ENCODE results near the gene KRT79.

Gene KRT79

DNA sequence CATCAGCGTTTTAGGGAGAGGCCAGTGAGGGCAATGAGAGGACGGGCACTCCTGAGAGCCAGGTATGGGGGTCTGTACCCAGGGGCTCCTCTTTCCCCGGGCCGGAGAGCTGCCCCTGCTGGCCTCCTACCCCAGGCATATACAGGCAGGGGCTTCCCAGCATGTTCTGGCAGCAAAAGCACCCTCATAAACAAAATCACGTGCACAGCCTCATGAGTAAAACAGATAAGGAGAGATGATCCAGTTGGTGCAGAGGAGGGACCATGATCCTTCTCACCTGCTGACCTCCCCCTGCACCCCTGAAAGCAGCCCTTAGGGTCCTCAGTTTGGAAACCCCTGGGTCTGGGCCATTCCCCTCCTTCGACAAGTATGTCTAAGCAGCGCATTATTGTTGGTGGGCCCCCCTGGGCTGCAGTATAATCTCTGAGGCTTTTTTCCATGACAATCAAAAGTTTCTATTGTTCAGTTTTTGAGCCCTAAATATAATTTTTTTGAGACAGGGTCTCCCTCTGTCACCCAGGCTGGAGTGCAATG lies 15.2 kb downstream of the KRT79 start:
- no peak for DNase-seq (ENCODE audit: low read depth)

DNA sequence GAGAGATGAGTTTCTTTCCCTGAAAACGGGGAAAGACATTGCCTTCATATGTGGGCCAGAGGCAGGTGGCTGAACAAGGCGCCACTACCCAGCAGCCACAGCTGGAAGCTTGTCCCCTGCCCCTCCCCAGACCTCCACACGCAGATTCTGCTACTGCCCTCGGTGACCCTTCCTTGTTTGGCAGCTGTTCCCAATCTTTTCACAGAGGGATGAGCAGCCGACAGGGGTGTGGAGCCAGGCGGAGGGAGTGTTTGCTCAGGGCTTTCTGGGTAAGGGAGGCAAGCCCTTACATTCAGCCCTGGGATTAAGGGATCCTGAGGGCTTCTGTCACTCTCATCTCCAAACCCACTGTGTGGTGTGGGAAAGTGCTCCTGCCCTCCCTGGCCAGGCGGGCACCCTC lies 15.7 kb downstream of the KRT79 start:
- DNase-seq (ENCODE audit: low read depth): no peak

DNA sequence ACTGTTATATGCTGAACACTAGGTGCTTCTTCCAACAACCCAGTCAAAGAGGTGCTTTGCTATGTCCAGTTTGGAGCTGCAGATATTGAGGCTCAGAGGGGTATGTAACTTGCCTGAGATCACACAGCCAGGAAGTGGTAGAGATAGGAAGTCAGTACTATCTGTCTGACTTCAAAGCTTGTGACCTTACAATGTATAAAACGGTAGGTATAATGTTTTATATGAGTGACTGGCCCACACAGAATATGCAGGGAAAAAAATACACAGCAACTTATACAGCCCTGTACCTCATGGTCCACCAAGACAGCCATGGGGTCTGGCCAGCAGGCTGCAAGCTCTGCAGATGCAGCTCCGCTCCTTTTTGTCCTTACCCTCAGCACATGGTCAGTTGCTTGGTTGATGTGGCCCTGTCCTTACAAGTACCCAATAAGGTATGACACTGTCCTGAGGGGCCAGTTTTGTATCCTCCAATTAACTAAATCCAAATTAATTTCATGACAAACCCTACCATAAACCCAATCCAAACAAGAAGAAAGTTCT lies 16.3 kb downstream of the KRT79 start:
- no peak for DNase-seq (ENCODE audit: low read depth)

DNA sequence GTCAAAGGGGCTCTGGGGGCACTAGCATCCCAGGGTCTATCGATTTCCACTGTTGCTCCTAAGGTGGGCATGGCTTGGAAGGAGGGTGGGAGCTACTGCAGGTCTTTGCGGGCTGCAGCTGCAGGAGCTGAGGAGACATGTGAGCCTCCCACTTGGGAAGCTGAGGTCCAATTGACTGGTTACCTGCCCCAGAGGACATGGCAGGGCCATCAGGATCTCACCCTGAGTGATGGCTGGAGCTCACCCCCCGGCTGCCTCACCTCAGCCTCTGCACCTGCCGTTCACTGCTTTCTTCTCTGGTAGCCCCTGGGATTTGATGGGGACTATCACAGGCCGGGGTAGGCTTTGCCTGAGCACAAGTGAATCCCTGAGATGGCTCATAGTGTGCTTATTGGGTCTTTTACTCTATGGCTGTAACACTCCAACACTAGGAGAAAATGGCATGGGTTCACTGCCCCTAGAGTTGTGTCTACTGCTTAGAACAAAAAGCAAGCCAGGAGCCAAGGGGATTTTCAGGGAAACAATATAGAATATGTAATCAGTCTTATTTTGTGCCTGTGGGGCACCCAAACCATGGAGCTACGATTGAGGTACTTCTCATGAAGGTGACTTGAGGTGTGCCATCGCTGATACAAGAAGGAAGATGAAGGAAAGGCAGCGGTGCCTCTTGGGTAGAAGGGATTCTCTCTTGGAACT lies 17.0 kb downstream of the KRT79 start:
- no peak for DNase-seq (ENCODE audit: low read depth)

DNA sequence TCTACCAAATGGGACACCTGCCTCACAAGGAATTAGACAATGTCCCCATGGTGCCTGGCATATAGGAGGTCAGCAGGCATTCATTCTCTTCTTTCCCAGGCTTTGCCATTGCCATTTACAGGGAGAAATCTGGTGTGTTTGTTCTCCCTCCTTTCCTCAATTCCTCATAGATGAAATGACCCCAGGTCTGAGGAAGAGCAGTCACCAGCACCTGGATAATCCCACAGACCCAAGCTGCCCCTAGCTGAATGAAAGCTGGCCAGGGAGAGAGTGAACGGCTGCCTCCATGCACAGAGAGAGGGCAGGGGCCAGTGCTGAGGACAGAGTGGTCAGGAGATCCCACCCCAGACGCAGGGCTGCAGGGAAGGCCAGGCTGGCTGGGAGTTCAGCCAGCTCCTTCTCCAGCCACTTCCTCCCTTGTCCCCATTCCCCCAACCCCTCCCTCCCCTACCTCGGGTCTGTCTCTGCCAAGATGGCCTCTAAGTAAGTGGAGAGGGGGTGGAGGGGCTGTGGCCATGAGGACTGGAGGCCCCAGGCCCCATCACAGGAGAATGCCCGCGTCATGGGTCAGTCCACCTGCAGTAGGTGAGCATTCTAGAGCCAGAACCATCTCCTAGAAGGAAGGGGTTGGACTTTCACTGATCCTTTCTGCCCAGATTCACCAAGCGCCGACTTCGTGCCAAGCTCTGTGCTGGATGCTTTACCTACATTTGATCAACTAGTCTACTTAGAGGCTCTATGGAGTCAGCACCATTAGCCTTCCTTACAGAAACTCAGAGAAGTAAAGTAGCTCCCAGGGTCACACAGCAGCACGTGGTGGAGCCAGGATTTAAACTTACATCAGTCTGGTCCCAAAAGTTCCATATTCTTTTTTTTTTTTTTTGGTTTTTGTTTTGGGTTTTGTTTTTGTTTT lies 18.2 kb downstream of the KRT79 start:
- no peak for DNase-seq (ENCODE audit: low read depth)

DNA sequence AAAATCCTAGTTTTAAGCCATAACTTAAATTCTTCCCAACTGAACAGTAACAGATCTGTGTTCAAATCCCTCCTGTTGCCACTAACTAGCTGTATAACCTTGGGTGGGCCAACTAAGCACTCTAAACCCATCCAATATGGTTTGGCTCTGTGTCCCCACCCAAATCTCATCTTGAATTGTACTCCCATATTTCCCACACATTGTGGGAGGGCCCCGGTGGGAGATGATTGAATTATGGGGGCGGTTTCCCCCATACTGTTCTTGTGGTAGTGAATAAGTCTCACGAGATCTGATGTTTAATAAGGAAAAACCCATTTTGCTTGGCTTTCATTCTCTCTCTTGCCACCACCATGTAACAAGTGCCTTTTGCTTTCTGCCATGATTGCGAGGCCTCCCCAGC lies 18.9 kb downstream of the KRT79 start:
- no peak for DNase-seq (ENCODE audit: low read depth)

DNA sequence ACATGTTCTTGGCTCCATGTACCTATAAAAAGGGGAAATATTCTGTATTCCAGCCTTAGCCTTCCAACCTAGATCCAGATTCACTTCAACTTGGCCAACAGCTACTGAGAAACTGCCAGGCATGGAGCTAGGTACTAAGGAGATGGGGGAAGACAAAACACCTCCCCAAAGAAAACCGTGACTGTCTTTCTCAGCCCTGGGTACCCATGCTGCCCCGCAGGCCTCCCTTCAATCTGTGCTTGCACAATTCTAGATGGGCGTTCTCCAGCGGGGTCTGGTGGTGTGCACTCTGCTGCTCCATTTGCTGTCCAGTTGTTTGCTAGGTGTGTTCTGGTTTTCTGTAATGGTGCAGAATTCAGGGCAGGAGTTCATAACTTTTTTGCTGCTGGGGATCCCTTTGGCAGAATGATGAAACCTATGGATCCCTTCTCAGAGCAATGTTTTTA lies 19.4 kb downstream of the KRT79 start:
- DNase-seq (ENCODE audit: low read depth): no peak

GRCh38 chr12:52813885-52814709 lies 20.0 kb downstream of the KRT79 start, which contains the start of gene KRT4:
TSS of gene KRT4 (minus strand) at chr12:52814116. CDS start at chr12:52814058, 58 bp downstream.
- no peak for DNase-seq (ENCODE audit: low read depth)

- DNase-seq (ENCODE audit: low read depth): no peak
Observed at GRCh38 chr12:52813203-52813819, 20.8 kb downstream of the KRT79 start.

DNA sequence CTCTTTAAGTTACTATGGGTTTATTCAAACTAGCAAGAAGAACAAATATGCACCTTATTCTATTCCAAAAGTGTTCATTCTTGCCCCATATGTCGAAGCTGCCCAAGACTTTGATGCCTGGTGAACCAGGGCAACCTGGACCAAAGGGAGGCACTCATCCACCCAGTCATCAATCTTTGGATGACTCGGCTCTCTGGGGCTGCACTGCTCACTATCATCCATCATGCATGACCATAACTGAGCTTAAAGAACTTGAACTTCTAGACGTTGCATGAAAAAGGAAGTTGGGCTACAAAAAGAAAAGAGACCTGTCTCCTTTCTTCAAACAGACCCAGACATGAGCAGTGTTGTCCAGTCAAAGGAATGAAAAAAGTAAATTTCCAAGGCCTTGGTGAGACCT lies 21.4 kb downstream of the KRT79 start:
- no peak for DNase-seq (ENCODE audit: low read depth)

DNA sequence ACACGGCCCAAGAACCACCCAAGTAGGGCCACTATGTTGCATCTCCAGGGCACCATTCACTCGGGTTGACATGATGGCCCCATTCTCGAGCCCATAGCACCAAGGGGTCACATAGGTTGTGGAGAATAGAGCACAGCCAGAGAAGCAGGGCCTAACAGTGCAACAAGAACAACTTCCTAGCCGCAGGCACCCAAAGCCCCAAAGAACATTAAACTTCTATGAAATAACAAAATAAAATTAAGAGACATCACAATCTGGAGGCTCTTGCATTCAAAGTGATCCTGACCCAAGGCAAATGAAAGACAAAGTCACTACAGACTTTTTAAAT lies 22.1 kb downstream of the KRT79 start:
- no peak for DNase-seq (ENCODE audit: low read depth)

DNA sequence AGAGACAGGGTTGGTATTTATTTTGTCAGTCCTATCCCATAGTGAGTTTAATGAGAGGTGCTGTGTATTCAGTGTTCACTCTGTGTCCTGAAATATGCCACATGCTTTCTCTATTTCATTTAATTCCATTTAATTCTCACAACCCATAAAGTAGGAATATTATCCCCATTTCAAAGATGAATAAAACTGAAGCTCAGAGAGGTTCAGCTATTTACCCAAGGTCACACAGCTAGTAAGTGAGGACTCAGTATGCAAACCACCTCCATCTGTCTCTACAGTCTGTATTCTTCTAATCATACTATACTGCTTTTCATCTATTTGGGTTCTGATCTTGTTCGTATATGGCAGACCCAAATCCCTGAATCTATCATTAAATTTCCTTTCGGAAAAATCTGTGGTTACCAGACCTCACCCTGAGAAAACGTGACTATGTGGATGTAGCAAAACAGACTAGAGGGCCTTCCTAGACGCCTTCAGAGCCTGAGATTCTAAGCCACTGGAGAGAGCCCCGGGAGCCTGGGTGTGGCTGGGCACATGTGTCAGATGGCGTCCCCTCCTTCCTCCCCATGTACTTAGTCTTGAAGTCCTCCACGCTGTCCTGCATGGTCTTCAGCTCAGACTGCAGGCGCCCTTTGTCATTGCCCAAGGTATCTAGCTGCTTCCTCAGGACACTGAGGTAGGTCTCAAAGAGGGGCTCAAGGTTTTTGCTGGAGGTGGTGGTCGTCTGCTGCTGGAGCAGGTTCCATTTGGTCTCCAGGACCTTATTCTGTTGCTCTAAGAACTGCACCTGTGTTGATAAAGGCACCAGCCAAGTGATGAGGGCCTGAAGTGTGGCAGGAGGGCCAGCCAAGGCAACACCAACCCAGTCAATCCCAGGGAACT lies 22.7 kb downstream of the KRT79 start:
- no peak for DNase-seq (ENCODE audit: low read depth)

- no peak for DNase-seq (ENCODE audit: low read depth)
Observed at GRCh38 chr12:52810554-52810953, 23.6 kb downstream of the KRT79 start.

DNA sequence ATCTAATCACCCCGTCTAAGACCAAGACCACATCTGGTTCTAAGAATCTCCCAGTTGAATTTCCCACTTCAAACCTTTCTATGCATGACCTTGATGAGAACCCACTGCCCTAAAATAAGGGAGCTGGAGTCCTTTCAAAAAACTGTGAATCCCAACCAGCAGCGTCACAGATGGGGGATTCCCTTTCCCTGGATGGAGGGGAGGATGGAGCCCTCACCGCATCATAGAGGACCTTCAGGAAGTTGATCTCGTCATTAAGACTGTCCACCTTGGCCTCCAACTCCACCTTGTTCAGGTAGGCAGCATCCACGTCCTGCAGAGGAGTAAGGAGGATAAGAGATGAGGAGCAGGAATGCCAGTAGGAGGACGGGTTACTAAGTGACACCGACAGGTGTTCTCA lies 24.9 kb downstream of the KRT79 start:
- no peak for DNase-seq (ENCODE audit: low read depth)

GRCh38 chr12:52808573-52809160 lies 25.4 kb downstream of the KRT79 start:
- no peak for DNase-seq (ENCODE audit: low read depth)

DNA sequence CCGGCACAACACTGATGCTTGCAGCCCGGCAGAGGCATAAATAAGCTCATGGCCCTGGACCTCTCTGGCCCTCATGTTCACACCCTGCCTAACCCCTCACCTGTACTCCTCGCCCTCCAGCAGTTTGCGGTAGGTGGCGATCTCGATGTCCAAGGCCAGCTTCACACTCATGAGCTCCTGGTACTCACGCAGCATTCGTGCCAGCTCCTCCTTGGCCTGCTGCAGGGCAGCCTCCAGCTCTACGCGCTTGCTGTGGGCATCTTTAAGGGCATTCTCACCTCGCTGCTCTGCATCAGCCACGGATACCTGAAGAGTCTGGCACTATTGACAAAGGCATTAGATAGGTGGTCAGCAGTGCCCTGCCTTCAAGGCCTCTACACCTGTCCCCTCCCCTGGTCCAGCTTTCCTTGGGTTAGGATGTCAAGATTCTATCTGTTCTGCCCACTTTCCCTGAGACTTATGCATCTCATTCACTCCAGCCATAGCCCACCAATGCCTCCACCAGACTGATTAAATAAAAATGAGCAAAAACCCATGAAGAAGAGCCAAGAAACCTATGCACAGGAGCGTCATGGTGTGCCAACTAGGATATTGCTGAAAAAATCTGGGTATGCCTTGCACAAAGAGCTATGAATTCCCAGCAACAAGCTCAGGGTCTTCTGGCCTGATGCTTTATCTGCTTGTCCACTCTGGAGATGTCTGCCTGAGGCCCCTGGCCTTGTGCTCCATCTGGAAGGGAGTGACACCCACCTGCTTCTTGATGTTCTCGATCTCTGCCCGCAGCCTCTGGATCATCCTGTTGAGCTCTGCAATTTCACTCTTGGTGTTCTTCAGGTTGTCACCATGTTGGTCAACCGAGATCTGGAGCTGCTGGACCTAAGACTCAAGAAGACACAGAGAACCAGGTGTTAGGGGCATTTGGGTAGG lies 26.3 kb downstream of the KRT79 start:
- DNase-seq (ENCODE audit: low read depth): no peak

DNA sequence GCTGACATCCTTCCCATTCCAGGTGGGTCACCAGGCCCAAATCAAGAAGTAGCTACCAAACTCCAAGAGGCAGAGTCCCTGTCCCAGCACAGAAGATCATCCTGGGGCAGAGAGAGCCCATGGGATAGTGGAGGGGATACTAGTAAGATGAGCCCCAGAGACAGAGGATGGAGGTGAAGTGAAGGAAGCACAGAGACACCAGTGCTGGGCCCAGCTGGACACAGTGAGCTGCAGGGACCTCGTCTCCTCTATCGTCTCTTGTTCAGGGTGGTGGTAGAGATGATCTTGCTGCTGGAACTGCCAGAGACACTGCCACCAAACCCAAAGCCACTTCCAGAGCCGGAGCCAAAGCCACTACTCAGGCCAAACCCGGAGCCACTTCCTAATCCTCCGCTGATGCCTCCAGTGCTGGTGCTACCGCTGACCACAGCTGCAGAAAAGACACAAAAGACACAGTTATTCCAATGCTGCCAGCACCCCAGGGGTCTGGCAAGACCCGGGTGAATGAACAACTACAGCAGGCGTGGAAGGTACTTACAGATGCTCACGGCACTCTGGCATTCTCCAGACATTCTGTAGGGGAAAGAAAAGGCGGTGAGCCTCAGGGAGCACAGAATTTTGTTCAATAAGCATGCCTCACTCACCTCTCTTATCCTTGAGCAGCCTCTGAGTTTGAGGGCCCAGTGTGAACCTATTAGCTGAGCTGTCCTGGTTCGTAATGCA lies 27.1 kb downstream of the KRT79 start:
- no peak for DNase-seq (ENCODE audit: low read depth)

- DNase-seq (ENCODE audit: low read depth): no peak
Observed at GRCh38 chr12:52806169-52806811, 27.8 kb downstream of the KRT79 start.

All from HS-5 (cell line).